ENCODE data around the gene C11orf42.
A peak's percentile ranks its signal among the peaks of the same experiment; 100 is the strongest.
"Not testable (repeated sequence)": the region's sequence is repeated elsewhere in the genome, so short reads cannot be mapped to it uniquely, and the experiment has no call there.

Gene C11orf42

DNA sequence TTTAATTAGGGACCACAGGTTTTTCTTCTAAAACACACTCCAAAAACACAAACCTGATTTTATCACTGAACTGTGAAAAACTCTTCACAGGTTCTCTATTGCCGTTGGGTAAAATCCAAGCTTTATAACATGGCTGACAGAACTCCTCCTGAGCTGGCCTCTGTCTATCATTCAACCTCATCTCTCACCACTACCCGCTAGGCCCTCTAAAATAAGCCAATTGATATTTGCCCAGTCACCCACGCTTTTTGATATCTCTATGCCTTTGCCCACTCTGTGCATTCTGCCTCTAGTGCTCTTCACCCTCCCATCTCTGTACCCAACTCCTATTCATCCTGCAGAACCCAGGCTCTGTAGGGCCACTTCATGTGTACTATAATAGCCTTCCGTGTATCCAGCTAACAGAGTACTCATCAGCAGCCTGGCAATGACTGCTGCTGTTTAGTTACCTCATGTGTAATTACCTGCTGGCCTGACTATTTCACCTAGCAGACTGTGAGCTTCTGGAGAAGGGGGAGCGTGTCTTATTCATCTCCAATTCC, 32.5 kb downstream of the C11orf42 start:
- no CpG with 5 or more reads among the region's 5 CpGs for WGBS (ENCODE audit: insufficient coverage, insufficient read length)
- Histone ChIP-seq H3K9me3 (ENCODE audit: control insufficient read depth, insufficient read depth, low read length) (no peaks in the 10 kb centered on the region), H3K4me1 (ENCODE audit: control insufficient read depth, insufficient read depth, low read length) (no peaks in the 10 kb centered on the region; the same call in 1 of the 2 replicates), H3K27me3 (ENCODE audit: control insufficient read depth, insufficient read depth, low read length) (0 out of 2 replicates have a peak, but pooled peaks cover 1% of the 10 kb centered on the region), H3K36me3 (ENCODE audit: control insufficient read depth, insufficient read depth, low read length) (no peaks in the 10 kb centered on the region), H3K27ac (ENCODE audit: low read length) (no peak overlapping the region), H3K4me3 (ENCODE audit: low read length) (no peak overlapping the region)
- no peak for DNase-seq (ENCODE audit: low read depth, low spot score)

DNA sequence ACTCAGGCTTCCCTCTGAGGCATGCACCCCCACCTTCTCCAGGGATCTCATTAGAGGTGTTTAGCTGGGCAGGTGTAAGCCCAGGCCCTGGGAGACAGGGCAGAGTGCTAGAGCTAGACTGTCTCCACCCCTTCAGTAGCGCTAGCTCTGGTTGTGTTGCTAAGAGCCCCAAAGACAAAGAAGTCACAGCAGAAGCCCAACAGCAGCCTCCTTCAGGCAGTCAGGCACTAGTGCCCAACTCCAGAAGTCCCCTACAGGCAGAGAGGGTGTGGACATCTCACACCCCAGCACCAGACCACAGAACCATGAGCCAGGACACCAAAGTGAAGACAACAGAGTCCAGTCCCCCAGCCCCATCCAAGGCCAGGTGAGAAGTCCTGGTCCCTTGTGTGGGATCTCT, 33.5 kb downstream of the C11orf42 start, which contains the start of gene CNGA4:
CNGA4 (plus strand) TSS at position 188 of the 400 bp plus-strand sequence; CDS start at position 306, 118 bp downstream.
- no CpG with 5 or more reads among the region's 1 CpG for WGBS (ENCODE audit: insufficient coverage, insufficient read length)
- no peak within 1 kb of the TSS for H3K27ac ChIP-seq (ENCODE audit: low read length)
- H3K27me3 ChIP-seq (ENCODE audit: control insufficient read depth, insufficient read depth, low read length) = 0 out of 2 replicates have a peak, but pooled peaks cover 1% of the 10 kb centered on the region
- no peaks in the 10 kb centered on the region for H3K9me3 ChIP-seq (ENCODE audit: control insufficient read depth, insufficient read depth, low read length)
- DNase-seq (ENCODE audit: low read depth, low spot score) = no peak
- no peaks in the 10 kb centered on the region for H3K4me1 ChIP-seq (ENCODE audit: control insufficient read depth, insufficient read depth, low read length)
- H3K4me3 ChIP-seq (ENCODE audit: low read length) = no peak within 1 kb of the TSS
- H3K36me3 ChIP-seq (ENCODE audit: control insufficient read depth, insufficient read depth, low read length) = no peaks in the 10 kb centered on the region

- Histone ChIP-seq H3K27me3 (ENCODE audit: control insufficient read depth, insufficient read depth, low read length) (0 out of 2 replicates have a peak, but pooled peaks cover 1% of the 10 kb centered on the region), H3K4me3 (ENCODE audit: low read length) (no peak overlapping the region), H3K4me1 (ENCODE audit: control insufficient read depth, insufficient read depth, low read length) (no peaks in the 10 kb centered on the region), H3K36me3 (ENCODE audit: control insufficient read depth, insufficient read depth, low read length) (no peaks in the 10 kb centered on the region), H3K9me3 (ENCODE audit: control insufficient read depth, insufficient read depth, low read length) (no peaks in the 10 kb centered on the region), H3K27ac (ENCODE audit: low read length) (no peak overlapping the region)
- DNase-seq (ENCODE audit: low read depth, low spot score) = no peak
- WGBS (ENCODE audit: insufficient coverage, insufficient read length) = no CpG with 5 or more reads among the region's 28 CpGs
These were observed 34.8 kb downstream of the C11orf42 start for GRCh38 chr11:6240139-6240538.

- WGBS (ENCODE audit: insufficient coverage, insufficient read length) = no CpG with 5 or more reads among the region's 1 CpG
- Histone ChIP-seq H3K4me1 (ENCODE audit: control insufficient read depth, insufficient read depth, low read length) (no peaks in the 10 kb centered on the region), H3K27ac (ENCODE audit: low read length) (no peak overlapping the region), H3K4me3 (ENCODE audit: low read length) (no peak overlapping the region), H3K9me3 (ENCODE audit: control insufficient read depth, insufficient read depth, low read length) (no peaks in the 10 kb centered on the region), H3K36me3 (ENCODE audit: control insufficient read depth, insufficient read depth, low read length) (no peaks in the 10 kb centered on the region), H3K27me3 (ENCODE audit: control insufficient read depth, insufficient read depth, low read length) (0 out of 2 replicates have a peak, but pooled peaks cover 1% of the 10 kb centered on the region)
- DNase-seq (ENCODE audit: low read depth, low spot score) = no peak
These were observed 35.4 kb downstream of the C11orf42 start for GRCh38 chr11:6240781-6241180.

DNA sequence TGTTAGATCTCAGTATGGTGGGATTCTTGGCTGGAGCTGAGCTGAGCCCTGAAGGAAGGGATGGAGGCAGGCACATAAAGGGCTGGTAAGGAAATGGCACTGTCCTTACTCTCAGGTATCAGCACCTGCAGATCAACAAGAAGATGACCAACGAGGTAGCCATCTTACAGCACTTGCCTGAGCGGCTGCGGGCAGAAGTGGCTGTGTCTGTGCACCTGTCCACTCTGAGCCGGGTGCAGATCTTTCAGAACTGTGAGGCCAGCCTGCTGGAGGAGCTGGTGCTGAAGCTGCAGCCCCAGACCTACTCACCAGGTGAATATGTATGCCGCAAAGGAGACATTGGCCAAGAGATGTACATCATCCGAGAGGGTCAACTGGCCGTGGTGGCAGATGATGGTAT, 36.0 kb downstream of the C11orf42 start:
- WGBS (ENCODE audit: insufficient coverage, insufficient read length) = no CpG with 5 or more reads among the region's 7 CpGs

DNA sequence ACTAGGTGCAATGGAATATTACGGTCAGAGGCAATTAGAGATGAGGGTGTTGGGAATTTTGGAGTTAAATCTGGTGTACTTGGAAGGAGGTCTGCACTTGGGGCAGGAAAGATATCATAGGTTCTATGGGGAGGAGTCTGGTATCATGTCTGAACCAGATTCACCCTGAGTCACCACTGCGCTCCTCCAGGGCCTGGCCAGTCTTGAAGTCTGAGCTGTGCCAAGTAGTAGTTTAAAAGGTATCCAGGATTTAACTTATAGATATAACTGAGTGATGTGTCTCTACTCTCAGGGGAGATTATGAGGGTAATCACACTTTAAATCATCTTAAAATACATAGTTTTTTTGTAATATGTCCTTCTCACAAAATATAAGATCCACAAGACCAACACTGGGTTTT, 40.2 kb downstream of the C11orf42 start:
- Histone ChIP-seq H3K4me3 (ENCODE audit: low read length) (no peak overlapping the region), H3K4me1 (ENCODE audit: control insufficient read depth, insufficient read depth, low read length) (no peaks in the 10 kb centered on the region), H3K27me3 (ENCODE audit: control insufficient read depth, insufficient read depth, low read length) (no peaks in the 10 kb centered on the region), H3K36me3 (ENCODE audit: control insufficient read depth, insufficient read depth, low read length) (no peaks in the 10 kb centered on the region), H3K9me3 (ENCODE audit: control insufficient read depth, insufficient read depth, low read length) (no peaks in the 10 kb centered on the region), H3K27ac (ENCODE audit: low read length) (no peak overlapping the region)
- 100% methylated on average over 1 of the region's 2 CpGs for WGBS (ENCODE audit: insufficient coverage, insufficient read length)
- no peak for DNase-seq (ENCODE audit: low read depth, low spot score)

More for the DNA sequence above, 36.0 kb downstream of the C11orf42 start:
- H3K4me3 ChIP-seq (ENCODE audit: low read length) = no peak overlapping the region
- no peaks in the 10 kb centered on the region for H3K36me3 ChIP-seq (ENCODE audit: control insufficient read depth, insufficient read depth, low read length)
- no peaks in the 10 kb centered on the region for H3K9me3 ChIP-seq (ENCODE audit: control insufficient read depth, insufficient read depth, low read length)
- no peak overlapping the region for H3K27ac ChIP-seq (ENCODE audit: low read length)
- DNase-seq (ENCODE audit: low read depth, low spot score) = no peak
- no peaks in the 10 kb centered on the region for H3K4me1 ChIP-seq (ENCODE audit: control insufficient read depth, insufficient read depth, low read length)
- H3K27me3 ChIP-seq (ENCODE audit: control insufficient read depth, insufficient read depth, low read length) = 0 out of 2 replicates have a peak, but pooled peaks cover 1% of the 10 kb centered on the region

- H3K4me3 ChIP-seq (ENCODE audit: low read length) = no peak overlapping the region
- H3K9me3 ChIP-seq (ENCODE audit: control insufficient read depth, insufficient read depth, low read length) = no peaks in the 10 kb centered on the region
- no peaks in the 10 kb centered on the region for H3K36me3 ChIP-seq (ENCODE audit: control insufficient read depth, insufficient read depth, low read length)
- no CpG with 5 or more reads among the region's 1 CpG for WGBS (ENCODE audit: insufficient coverage, insufficient read length)
- DNase-seq (ENCODE audit: low read depth, low spot score) = no peak
- H3K4me1 ChIP-seq (ENCODE audit: control insufficient read depth, insufficient read depth, low read length) = no peaks in the 10 kb centered on the region
- no peak overlapping the region for H3K27ac ChIP-seq (ENCODE audit: low read length)
- no peaks in the 10 kb centered on the region for H3K27me3 ChIP-seq (ENCODE audit: control insufficient read depth, insufficient read depth, low read length)
These were observed 42.9 kb downstream of the C11orf42 start for GRCh38 chr11:6248248-6248647.

DNA sequence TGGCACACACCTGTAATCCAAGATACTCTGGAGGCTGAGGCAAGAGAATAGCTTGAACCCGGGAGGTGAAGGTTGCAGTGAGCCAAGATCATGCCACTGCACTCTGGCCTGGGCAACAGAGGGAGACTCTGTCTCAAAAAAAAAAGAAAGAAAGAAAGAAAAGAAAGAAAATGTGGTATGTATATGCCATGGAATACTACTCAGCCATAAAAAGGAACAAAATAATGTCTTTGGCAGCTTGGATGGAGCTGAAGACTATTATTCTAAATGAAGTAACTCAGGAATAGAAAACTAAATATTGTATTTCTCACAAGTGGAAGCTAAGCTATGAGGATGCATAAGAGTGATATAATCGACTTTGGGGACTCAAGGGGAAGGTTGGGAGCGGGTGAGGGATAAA, 43.5 kb downstream of the C11orf42 start:
- H3K27ac ChIP-seq (ENCODE audit: low read length); DNase-seq (ENCODE audit: low read depth, low spot score); H3K4me1 ChIP-seq (ENCODE audit: control insufficient read depth, insufficient read depth, low read length); H3K9me3 ChIP-seq (ENCODE audit: control insufficient read depth, insufficient read depth, low read length); H3K4me3 ChIP-seq (ENCODE audit: low read length); H3K36me3 ChIP-seq (ENCODE audit: control insufficient read depth, insufficient read depth, low read length); H3K27me3 ChIP-seq (ENCODE audit: control insufficient read depth, insufficient read depth, low read length): not testable (repeated sequence)
- no CpG with 5 or more reads among the region's 3 CpGs for WGBS (ENCODE audit: insufficient coverage, insufficient read length)

- Histone ChIP-seq H3K4me1 (ENCODE audit: control insufficient read depth, insufficient read depth, low read length) (no peaks in the 10 kb centered on the region), H3K27me3 (ENCODE audit: control insufficient read depth, insufficient read depth, low read length) (no peaks in the 10 kb centered on the region), H3K4me3 (ENCODE audit: low read length) (no peak overlapping the region), H3K27ac (ENCODE audit: low read length) (no peak overlapping the region), H3K36me3 (ENCODE audit: control insufficient read depth, insufficient read depth, low read length) (no peaks in the 10 kb centered on the region), H3K9me3 (ENCODE audit: control insufficient read depth, insufficient read depth, low read length) (no peaks in the 10 kb centered on the region)
- DNase-seq (ENCODE audit: low read depth, low spot score) = no peak
- no CpG with 5 or more reads among the region's 3 CpGs for WGBS (ENCODE audit: insufficient coverage, insufficient read length)
These were observed 44.6 kb downstream of the C11orf42 start for GRCh38 chr11:6249770-6250555.

- no peaks in the 10 kb centered on the region for H3K9me3 ChIP-seq (ENCODE audit: control insufficient read depth, insufficient read depth, low read length)
- H3K4me3 ChIP-seq (ENCODE audit: low read length) = no peak overlapping the region
- H3K36me3 ChIP-seq (ENCODE audit: control insufficient read depth, insufficient read depth, low read length) = no peaks in the 10 kb centered on the region
- DNase-seq (ENCODE audit: low read depth, low spot score) = peak; percentile 68
- WGBS (ENCODE audit: insufficient coverage, insufficient read length) = no CpG with 5 or more reads among the region's 6 CpGs
- no peaks in the 10 kb centered on the region for H3K4me1 ChIP-seq (ENCODE audit: control insufficient read depth, insufficient read depth, low read length)
- no peaks in the 10 kb centered on the region for H3K27me3 ChIP-seq (ENCODE audit: control insufficient read depth, insufficient read depth, low read length)
- no peak overlapping the region for H3K27ac ChIP-seq (ENCODE audit: low read length)
These were observed 45.9 kb downstream of the C11orf42 start for GRCh38 chr11:6251120-6251733.
